ENCODE data around the gene KCNJ9. TPM values are rescaled to one million over a fixed set of nuclear protein-coding genes. Genes with fewer than 3 reads are reported as not detected.
"Not testable (repeated sequence)": the region's sequence is repeated elsewhere in the genome, so short reads cannot be mapped to it uniquely, and the experiment has no call there.

The KCNJ9 gene
- total RNA-seq, 2 donors from 2014 or later: 0.51 TPM; not detected in 1

- no peaks in the 10 kb centered on the region for H3K9me3 ChIP-seq
- TF ChIP-seq CTCF (IDR thresholded peaks at IDR 0.05) (no peak), POLR2A (IDR thresholded peaks at IDR 0.05) (no peak), POLR2AphosphoS5 (IDR thresholded peaks at IDR 0.05) (no peak)
- intact Hi-C loops (cut with DNase I): no loop called here
- no peak overlapping the region for H3K4me3 ChIP-seq
- H3K36me3 ChIP-seq: no peaks in the 10 kb centered on the region
- H3K27me3 ChIP-seq (replicated peaks; ENCODE audit: insufficient read depth): no peaks in the 10 kb centered on the region
- H3K27ac ChIP-seq: no peak overlapping the region
- no peaks in the 10 kb centered on the region for H3K4me1 ChIP-seq (replicated peaks)
- WGBS: 93% methylated on average over 1 of the region's 1 CpG
- DNase-seq (ENCODE audit: low spot score): no peak
Measured at GRCh38 chr1:160121388-160121787, 40.0 kb downstream of the KCNJ9 start.

- WGBS: 85% methylated on average over 16 of the region's 16 CpGs
- no peak for TF ChIP-seq CTCF (IDR thresholded peaks at IDR 0.05)
- no peak for TF ChIP-seq POLR2A (IDR thresholded peaks at IDR 0.05)
- TF ChIP-seq POLR2AphosphoS5 (IDR thresholded peaks at IDR 0.05): no peak
- Histone ChIP-seq H3K9me3 (no peaks in the 10 kb centered on the region), H3K4me3 (no peak overlapping the region), H3K36me3 (no peaks in the 10 kb centered on the region), H3K27me3 (replicated peaks; ENCODE audit: insufficient read depth) (no peaks in the 10 kb centered on the region), H3K4me1 (replicated peaks) (no peaks in the 10 kb centered on the region), H3K27ac (no peak overlapping the region)
- DNase-seq (ENCODE audit: low spot score): no peak
- intact Hi-C loops (cut with DNase I): no loop called here
Measured at GRCh38 chr1:160122978-160123495, 41.7 kb downstream of the KCNJ9 start.

GRCh38 chr1:160123726-160124125 is 42.4 kb downstream of the KCNJ9 start:
- H3K27me3 ChIP-seq (replicated peaks; ENCODE audit: insufficient read depth): no peaks in the 10 kb centered on the region
- no peaks in the 10 kb centered on the region for H3K36me3 ChIP-seq
- H3K9me3 ChIP-seq: no peaks in the 10 kb centered on the region
- no peak overlapping the region for H3K27ac ChIP-seq
- no peak overlapping the region for H3K4me3 ChIP-seq
- H3K4me1 ChIP-seq (replicated peaks): no peaks in the 10 kb centered on the region
- intact Hi-C loops (cut with DNase I): no loop called here
- DNase-seq (ENCODE audit: low spot score): no peak
- no peak for TF ChIP-seq CTCF (IDR thresholded peaks at IDR 0.05)

GRCh38 chr1:160124705-160125478 is 43.6 kb downstream of the KCNJ9 start:
- H3K9me3 ChIP-seq: no peaks in the 10 kb centered on the region
- no peaks in the 10 kb centered on the region for H3K27me3 ChIP-seq (replicated peaks; ENCODE audit: insufficient read depth)
- intact Hi-C loops (cut with DNase I): no loop called here
- no peak for DNase-seq (ENCODE audit: low spot score)
- TF ChIP-seq POLR2A (IDR thresholded peaks at IDR 0.05): no peak
- TF ChIP-seq CTCF (IDR thresholded peaks at IDR 0.05): peak in 1 of 4 experiments; percentile 32
- peak; percentile 44 for TF ChIP-seq POLR2AphosphoS5 (IDR thresholded peaks at IDR 0.05)
- WGBS: 54% methylated on average over 8 of the region's 8 CpGs
- H3K4me1 ChIP-seq (replicated peaks): no peaks in the 10 kb centered on the region
- no peak overlapping the region for H3K27ac ChIP-seq
- no peak overlapping the region for H3K4me3 ChIP-seq
- H3K36me3 ChIP-seq: no peaks in the 10 kb centered on the region

- intact Hi-C loops (cut with DNase I): no loop called here
- TF ChIP-seq POLR2A (IDR thresholded peaks at IDR 0.05) (no peak), POLR2AphosphoS5 (IDR thresholded peaks at IDR 0.05) (no peak), CTCF (IDR thresholded peaks at IDR 0.05) (no peak)
- H3K4me1 ChIP-seq (replicated peaks): no peaks in the 10 kb centered on the region
- no peaks in the 10 kb centered on the region for H3K36me3 ChIP-seq
- H3K4me3 ChIP-seq: no peak overlapping the region
- H3K27me3 ChIP-seq (replicated peaks; ENCODE audit: insufficient read depth): no peaks in the 10 kb centered on the region
- no peaks in the 10 kb centered on the region for H3K9me3 ChIP-seq
- DNase-seq (ENCODE audit: low spot score): no peak
- 86% methylated on average over 1 of the region's 1 CpG for WGBS
- H3K27ac ChIP-seq: no peak overlapping the region
Measured at GRCh38 chr1:160125746-160126145, 44.4 kb downstream of the KCNJ9 start.

- 73% methylated on average over 4 of the region's 4 CpGs for WGBS
- H3K36me3 ChIP-seq; H3K9me3 ChIP-seq; intact Hi-C loops (cut with DNase I); DNase-seq (ENCODE audit: low spot score); H3K27ac ChIP-seq; H3K27me3 ChIP-seq (replicated peaks; ENCODE audit: insufficient read depth); H3K4me3 ChIP-seq; H3K4me1 ChIP-seq (replicated peaks): not testable (repeated sequence)
Measured at GRCh38 chr1:160126342-160126741, 45.0 kb downstream of the KCNJ9 start.
